ENCODE measurements around the gene S100A4. TPM values are rescaled to one million over a fixed set of nuclear protein-coding genes. Genes with fewer than 3 reads are reported as not detected.
"Not testable (repeated sequence)": the region's sequence is repeated elsewhere in the genome, so short reads cannot be mapped to it uniquely, and the experiment has no call there.

The S100A4 gene
- 183 TPM for total RNA-seq

DNA sequence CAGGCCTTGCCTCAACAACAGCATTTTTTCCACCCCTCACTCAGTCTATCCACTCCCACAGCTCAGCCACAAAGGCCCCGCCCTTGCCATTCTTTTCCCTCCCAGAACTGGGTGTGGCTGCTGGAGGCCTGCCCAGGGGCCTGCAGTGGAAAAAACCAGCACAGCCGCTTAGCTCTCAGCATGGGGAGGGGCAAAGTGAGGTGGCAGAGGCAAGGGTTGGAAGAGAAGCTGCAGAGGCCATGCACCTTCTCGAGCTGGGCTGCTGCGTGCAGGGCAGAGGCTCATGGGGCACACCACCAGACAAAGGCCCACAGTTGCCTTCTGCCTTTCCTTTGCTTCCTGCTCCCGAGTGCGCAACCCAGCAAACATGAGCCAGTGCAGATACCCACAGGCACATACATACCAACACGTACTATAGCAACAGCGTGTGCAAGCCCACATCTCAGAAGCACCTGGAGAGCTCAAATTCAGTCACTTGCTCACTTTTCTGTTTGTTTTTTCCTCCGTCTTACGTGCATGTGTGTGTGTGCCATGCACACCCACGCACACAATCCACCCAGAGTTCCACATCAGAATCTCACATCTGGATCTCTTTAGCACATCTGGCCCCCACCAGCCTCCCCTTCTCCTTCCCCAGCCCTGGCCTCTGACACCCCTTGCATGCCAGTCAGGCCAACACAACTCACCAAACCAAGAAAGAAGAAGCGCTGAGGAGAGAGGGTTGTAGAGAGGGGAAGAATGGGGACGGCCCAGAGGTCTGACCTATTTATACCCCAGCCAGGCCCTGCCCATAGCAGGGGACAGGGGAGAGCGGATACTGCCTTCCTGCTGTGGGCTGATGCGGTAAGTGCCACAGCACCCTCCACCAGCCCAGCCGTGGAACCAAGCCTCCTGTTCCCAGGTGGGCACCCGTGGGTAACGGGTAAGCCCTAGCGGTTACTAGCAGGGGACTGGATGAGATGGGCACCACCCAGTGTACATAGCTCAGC lies at the start of gene S100A4:
TSS of gene S100A4 (minus strand) at position 740 of the 989 bp plus-strand sequence. CDS start 1,012 bp downstream, outside the sequence.
- DNase-seq (ENCODE audit: low read depth in 2 of 3, low spot score in 2 of 3): peak in 2 of 3 donors; percentile 81 to 95

DNA sequence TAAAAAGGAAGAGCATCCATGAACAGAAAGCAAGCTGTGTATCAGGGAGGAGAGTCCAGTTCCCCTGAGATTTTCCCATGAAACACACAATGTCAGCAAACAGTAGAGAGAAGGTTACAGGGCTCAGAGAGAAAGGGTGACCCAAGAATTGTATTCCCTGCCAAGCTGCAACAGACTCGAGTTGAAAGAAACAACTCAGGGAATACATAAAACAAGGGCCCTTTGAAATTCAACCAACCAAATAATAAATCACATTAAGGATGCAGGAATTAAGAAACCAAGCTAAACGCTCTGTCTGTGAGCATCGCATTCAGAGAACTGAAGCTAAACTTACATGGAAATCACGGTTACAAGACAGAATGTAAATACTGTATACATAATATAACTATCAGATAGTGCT lies 47.1 kb upstream of the S100A4 start:
- DNase-seq (ENCODE audit: low read depth in 2 of 3, low spot score in 2 of 3): no peak

DNA sequence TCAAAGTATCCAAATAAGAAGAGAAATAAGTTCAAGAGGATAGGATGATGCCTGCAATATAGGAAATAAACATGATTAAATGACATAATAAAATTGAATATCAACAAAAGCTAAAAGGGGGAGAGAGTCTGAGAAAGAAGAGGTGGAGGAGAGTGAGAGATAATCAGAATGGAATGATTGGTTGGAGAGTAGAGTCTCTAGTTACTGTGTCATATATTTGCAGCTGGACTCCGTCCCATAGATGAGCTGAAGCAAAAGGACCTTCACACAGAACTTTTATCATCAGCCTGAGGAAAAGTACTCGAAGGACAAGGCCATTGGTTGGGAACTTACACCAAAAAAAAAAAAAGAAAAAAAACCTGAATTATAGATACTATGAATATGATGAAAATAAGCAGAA lies 42.9 kb upstream of the S100A4 start:
- DNase-seq (ENCODE audit: low read depth in 2 of 3, low spot score in 2 of 3): no peak

DNA sequence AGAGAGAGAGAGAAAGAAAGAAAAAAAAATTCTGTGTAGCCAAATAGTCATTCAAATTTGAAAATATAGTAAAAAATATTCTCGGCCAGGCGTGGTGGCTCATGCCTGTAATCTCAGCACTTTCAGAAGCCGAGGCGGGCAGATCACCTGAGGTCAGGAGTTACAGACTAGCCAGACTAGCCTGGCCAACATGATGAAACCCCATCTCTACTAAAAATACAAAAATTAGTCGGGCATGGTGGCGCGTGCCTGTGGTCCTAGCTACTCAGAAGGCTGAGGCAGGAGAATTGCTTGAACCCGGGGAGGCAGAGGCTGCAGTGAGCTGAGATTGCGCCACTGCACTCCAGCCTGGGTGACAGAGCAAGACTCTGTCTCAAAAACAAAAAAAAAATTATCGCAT lies 42.4 kb upstream of the S100A4 start:
- DNase-seq (ENCODE audit: low read depth in 2 of 3, low spot score in 2 of 3): not testable (repeated sequence)

DNA sequence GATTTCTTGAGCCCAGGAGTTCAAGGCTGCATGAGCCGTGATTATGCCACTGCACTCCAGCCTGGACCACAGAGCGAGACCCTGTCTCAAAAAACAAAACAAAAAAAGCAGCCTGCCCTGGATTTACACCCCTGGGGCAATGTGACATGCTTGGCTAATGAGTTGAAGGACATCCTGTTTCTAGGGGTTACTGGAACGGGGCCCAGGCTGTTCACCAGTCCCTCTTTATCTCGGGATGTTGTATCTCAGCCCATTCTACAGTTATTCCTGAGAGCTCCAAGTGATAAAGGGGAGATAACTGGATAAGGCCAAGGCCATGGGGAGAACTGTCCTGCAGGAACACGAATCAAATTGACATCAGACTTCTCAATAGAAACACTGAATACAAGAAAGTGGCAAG lies 41.7 kb upstream of the S100A4 start:
- no peak for DNase-seq (ENCODE audit: low read depth in 2 of 3, low spot score in 2 of 3)

DNA sequence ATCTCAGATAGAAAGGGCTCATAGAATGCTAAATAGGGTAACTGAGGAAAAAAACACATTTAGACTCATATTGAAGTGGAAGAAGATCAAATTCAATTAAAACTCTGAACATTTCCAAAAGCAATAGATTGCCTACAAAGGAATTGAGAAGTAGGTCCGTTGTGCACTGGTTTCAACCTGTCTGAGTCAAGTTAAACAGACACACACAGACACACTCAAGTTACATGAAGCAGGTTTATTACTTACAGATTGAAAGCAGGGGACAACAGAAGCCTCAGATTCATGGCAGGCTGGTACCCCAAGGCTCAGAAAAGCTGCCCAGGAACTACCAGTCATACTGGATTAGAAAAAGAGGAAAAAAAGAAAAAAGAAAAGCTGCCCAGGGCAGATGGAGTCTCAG lies 40.7 kb upstream of the S100A4 start:
- DNase-seq (ENCODE audit: low read depth in 2 of 3, low spot score in 2 of 3): no peak

DNA sequence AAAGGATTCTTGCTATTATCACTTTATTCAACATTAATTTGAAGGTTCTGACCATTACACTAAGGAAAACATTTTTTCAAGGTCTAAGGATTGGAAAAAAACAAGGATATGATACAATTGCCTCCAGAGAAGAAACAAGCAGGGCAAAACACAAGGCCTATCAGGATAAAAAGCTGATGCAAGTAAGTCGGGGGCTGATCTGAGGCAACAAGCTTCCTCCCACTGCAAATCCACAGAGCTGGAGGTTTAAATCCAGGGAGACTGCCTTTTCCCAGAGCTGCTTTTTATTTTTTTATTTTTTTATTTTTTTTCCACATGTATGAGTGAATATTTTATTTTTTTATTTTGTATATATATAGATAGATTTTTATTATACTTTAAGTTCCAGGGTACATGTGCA lies 39.4 kb upstream of the S100A4 start:
- DNase-seq (ENCODE audit: low read depth in 2 of 3, low spot score in 2 of 3): no peak

DNA sequence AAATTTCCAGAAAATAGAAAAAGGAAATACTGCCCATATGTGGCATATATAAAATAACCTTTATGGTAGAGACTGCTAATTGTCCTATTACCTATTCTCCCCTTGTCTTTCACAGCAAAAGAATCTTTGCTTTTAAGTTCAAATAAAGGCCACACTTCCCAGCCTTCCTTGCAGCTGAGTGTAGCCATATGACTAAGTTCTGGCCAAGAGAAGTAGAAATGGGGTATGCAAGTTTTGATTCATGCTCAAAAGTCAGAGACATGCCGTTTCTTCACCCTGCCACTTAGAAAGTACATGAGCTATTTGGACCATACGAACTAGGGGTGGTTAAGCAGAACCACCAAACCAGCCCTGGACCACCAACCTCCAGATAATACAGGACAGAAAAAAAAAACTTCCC lies 38.4 kb upstream of the S100A4 start:
- DNase-seq (ENCODE audit: low read depth in 2 of 3, low spot score in 2 of 3): no peak

DNA sequence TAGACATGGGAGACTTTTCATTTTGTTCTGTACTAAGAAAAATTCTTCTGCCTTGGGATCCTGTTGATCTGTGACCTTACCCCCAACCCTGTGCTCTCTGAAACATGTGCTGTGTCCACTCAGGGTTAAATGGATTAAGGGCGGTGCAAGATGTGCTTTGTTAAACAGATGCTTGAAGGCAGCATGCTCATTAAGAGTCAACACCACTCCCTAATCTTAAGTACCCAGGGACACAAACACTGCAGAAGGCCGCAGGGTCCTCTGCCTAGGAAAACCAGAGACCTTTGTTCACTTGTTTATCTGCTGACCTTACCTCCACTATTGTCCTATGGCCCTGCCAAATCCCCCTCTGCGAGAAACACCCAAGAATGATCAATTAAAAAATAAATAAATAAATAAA lies 37.9 kb upstream of the S100A4 start:
- DNase-seq (ENCODE audit: low read depth in 2 of 3, low spot score in 2 of 3): not testable (repeated sequence)

DNA sequence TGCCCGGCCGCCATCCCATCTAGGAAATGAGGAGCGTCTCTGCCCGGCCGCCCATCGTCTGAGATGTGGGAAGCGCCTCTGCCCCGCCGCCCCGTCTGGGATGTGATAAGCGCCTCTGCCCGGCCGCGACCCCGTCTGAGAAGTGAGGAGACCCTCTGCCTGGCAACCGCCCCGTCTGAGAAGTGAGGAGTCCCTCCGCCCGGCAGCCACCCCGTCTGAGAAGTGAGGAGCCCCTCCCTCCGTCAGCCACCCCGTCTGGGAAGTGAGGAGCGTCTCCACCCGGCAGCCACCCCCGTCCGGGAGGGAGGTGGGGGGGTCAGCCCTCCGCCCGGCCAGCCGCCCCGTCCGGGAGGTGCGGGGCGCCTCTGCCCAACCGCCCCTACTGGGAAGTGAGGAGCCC lies 37.2 kb upstream of the S100A4 start:
- DNase-seq (ENCODE audit: low read depth in 2 of 3, low spot score in 2 of 3): not testable (repeated sequence)

DNA sequence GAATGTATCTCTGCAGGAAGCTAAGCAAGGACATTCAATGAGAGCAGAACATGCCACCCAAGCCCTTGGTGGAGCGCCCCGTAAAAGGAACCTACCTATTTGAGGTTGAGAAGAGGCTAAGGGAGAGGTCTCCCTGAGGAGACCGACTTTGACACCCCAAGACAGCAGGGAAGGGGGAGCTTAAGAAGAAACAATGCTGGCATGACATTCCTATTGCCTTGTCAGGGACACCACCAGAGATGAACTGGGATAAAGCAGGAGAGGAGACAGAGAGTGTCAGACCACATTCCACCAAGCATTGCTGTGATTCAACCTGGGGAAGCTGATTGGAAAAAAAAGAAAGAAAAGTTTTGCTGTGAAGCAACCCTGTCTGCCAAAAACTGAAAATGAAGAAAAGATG lies 33.3 kb upstream of the S100A4 start:
- no peak for DNase-seq (ENCODE audit: low read depth in 2 of 3, low spot score in 2 of 3)

DNA sequence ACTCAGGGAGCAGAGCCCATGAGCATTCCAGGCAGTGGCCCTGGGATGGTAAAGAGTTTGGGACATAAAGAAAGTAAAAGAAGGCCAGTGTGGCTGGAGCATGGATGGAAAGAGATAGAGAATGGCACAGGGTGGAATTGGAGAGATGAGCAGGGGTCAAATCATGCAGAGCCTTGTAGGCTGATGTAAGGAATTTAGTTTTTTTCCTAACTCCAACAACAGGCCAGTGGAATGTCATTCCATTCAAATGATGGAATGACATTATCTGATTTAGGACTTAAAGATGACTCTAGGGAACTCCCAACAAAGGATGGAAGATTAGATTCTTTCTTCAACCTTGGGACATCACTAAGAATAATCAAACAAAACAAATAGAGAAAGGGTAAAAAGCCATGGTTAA lies 32.9 kb upstream of the S100A4 start:
- DNase-seq (ENCODE audit: low read depth in 2 of 3, low spot score in 2 of 3): no peak

DNA sequence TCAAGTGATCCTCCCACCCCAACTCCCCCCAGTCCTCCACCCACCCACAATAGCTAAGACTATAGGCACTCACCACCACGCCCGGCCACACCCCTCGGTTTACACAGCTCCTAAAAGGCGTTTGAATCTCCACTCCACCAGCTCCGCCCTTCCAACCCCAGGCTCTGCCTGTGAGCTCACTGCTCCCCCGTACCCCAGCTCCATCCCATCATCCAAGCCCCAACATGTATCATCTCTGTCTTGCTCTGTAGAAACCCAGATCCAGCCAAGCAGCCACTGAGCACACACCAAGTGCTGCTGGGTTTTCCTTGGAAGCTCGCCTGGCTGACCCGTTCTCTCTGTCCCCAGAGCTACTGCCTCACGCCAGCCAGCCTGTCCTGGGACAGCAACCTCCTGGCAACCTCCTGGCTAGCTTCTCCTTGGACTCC lies 32.0 kb upstream of the S100A4 start:
- no peak for DNase-seq (ENCODE audit: low read depth in 2 of 3, low spot score in 2 of 3)

DNA sequence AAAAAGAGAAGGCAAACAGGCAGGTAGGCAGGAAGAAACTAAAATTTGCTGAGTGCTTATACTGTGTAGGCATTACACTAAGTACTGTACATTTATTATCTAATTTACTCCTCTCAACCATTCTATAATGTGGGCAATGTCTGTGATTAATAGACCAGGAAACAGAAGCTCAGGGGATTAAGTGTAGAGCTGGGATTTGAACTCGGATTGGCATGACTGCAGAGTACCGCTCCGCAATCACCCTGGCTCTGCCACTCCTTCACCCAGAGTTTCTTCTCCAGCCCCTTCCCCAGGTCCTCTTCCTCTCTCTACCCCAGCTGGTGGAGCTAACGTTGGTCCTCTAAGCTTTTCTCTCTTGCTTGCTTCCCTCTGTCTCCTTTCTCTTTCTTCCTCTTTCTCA lies 31.5 kb upstream of the S100A4 start:
- DNase-seq (ENCODE audit: low read depth in 2 of 3, low spot score in 2 of 3): no peak

DNA sequence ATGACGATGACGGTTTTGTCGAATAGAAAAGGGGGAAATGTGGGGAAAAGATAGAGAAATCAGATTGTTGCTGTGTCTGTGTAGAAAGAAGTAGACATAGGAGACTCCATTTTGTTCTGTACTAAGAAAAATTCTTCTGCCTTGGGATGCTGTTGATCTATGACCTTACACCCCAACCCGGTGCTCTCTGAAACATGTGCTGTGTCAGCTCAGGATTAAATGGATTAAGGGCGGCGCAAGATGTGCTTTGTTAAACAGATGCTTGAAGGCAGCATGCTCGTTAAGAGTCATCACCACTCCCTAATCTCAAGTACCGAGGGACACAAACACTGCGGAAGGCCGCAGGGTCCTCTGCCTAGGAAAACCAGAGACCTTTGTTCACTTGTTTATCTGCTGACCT lies 29.9 kb upstream of the S100A4 start:
- DNase-seq (ENCODE audit: low read depth in 2 of 3, low spot score in 2 of 3): not testable (repeated sequence)

DNA sequence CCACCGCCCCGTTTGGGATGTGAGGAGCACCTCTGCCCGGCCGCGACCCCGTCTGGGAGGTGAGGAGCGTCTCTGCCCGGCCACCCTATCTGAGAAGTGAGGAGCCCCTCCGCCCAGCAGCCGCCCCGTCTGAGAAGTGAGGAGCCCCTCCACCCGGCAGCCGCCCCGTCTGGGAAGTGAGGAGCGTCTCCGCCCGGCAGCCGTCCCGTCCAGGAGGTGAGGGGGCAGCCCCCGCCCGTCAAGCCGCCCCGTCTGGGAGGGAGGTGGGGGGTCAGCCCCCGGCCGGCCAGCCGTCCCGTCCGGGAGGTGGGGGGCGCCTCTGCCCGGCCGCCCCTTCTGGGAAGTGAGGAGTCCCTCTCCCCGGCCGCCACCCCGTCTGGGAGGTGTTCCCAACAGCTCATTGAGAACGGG lies 29.5 kb upstream of the S100A4 start:
- DNase-seq (ENCODE audit: low read depth in 2 of 3, low spot score in 2 of 3): not testable (repeated sequence)

DNA sequence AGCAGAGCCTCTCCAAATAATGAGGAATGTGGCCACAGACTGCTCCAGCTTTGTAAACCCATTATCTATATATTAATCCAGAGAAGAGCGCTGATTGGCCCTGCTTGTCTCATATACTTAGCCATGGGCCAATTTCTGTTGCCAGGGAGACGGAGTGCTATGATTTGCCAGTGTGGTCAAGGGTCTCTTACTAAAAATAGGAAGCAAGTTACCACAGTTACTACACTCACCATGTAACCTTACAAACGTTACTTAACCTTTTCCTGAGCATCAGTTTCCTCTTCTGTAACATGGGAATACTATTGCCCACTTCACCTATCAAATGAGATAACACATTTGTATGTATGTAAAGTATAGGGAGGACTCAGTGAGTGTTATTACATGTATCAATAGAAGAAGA lies 27.7 kb upstream of the S100A4 start:
- peak in 1 of 3 donors; percentile 49 for DNase-seq (ENCODE audit: low read depth in 2 of 3, low spot score in 2 of 3)

DNA sequence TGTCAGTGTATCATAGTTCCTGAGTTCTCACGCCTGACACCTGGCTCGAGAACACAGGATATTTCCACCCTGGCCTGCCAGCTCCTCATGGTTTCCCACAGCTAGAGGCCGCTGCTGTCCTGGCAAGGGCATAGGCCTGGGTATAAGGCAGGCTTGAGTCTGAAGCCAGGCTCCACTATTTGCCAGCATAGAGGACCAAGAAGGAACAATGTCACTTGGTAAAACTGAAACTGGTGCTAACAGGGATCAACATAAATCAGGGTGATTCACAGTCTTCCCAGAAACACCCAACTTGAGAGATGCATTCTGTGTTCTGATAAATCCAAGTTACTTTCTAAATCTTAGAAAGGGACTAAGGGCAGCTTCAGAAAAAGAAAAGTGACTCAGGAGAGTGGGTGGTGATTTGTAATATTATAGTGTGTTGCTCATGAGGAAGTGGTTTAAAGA lies 27.0 kb upstream of the S100A4 start:
- DNase-seq (ENCODE audit: low read depth in 2 of 3, low spot score in 2 of 3): peak in 2 of 3 donors; percentile 81 to 87

DNA sequence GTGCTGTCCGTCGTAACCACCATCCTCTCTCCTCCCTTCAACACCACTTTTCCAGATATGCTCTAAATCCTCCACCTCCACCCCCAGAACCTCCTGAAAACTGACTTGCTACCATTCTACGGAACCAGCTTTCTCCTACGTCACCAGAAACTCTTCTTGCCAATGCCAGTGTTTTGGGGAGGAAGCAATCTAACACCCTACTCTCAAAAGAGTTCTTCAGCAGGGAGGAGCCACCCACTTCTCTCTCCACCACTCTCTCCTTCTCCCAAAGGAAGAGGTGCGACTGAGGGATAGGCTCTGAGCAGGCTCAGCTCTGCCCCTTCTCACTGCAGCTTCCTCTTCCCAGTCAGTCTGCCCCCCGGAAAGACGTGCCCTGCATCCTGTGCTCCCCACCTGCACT lies 26.1 kb upstream of the S100A4 start:
- no peak for DNase-seq (ENCODE audit: low read depth in 2 of 3, low spot score in 2 of 3)

DNA sequence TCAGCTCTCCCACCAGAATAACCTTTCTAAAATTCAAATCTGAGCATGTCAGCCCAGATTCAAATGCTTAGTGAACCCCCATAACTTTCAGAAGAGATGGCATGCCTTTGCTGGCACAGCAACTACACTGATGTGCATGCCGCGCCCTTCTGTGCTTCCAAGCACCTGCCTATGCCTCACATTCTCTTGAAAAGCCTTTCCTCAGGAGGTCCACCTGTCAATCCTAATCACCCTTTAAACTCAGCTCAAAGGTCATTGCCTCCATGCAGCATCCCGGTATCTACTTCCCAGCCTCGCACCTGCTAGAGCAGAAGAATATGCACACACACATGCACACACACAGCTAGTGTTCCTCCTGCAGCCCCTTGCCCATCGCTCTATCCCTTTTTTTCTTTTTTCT lies 25.3 kb upstream of the S100A4 start:
- no peak for DNase-seq (ENCODE audit: low read depth in 2 of 3, low spot score in 2 of 3)

DNA sequence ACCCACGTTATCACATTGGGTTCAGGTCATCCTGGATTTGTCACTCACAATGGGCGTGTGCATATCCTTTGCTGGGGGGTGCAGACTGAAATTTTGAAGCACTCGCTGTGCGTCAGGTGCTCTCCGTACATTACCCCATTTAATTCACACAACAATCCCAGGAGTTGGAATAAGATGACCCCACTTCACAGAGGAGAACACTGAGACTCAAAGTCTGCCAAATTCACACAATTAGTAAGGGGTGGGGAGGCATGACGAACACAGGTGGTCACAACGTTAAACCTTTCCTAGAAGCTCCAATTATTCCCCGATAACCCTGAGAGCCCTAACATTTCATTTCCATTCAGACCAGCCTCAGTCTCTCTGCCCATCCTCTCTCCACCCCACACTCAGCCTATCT lies 23.9 kb upstream of the S100A4 start:
- no peak for DNase-seq (ENCODE audit: low read depth in 2 of 3, low spot score in 2 of 3)

DNA sequence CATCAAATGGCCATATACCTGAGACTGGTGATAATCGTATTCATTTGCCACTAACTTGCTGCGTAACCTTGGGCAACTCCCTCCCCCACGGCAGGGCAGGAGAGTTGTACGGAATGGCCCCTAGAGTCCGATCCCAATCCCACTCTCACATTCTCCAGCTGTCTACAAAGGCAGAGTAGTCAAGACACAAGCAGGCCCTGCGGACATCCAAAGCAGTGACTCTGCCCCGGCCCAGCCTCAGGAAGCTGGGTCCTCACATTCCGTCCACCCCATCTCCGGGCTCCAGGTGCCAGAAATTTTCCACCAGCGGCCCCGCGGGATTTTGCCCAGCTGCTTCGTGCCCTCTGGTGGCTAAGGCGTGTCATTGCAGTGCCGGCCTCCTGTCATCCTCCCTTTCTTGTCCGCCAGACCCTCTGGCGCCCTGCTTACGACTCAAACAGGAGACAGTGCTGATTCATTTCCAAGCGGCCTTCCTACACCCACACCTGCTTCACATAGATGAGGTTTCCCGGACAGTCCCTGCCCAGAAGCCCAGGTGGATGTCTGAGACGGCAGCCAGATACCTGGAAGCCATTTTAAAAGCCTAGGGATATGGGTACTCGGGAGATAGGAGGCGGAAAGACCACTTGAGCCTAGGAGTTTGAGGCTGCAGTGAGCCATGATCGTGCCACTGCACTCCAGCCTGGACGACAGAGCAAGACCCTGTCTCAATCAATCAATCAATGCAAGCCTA lies 22.9 kb upstream of the S100A4 start:
- DNase-seq (ENCODE audit: low read depth in 2 of 3, low spot score in 2 of 3): peak; percentile 59 to 85 (median 84)

Data from hematopoietic multipotent progenitor cell (in vitro differentiated cells).